Renal cortex interstitium (tissue), 11 donors: Measurements from ENCODE around the gene STK11IP. TPM values are rescaled to one million over a fixed set of nuclear protein-coding genes. Genes with fewer than 3 reads are reported as not detected.
A peak's percentile ranks its signal among the peaks of the same experiment; 100 is the strongest.

ENCODE experiments used
- DNase-seq, 11 donors: peaks; one replicate each; pipeline ENCODE4 v3.0.0-alpha.2; 2013; ENCODE audit warnings: low read depth in 9 of 11, low spot score in 4 of 11; ENCODE audit errors: extremely low read depth in 1 of 11
- polyA plus RNA-seq, 3 donors: library from polyadenylated mRNA; unstranded; fragments of 120-200 nt; gene quantifications; one replicate each; pipeline ENCODE4 v1.2.1, GENCODE V29; 2013; ENCODE audit not compliant: insufficient read length in 3 of 3

STK11IP gene
- polyA plus RNA-seq, 3 donors = 24.0 to 33.9 (median 26.7) TPM

GRCh38 chr2:219560037-219560892, 37.4 kb upstream of the STK11IP start:
- DNase-seq = no peak

- no peak for DNase-seq
Observed at GRCh38 chr2:219560893-219561178, 36.8 kb upstream of the STK11IP start.

DNA sequence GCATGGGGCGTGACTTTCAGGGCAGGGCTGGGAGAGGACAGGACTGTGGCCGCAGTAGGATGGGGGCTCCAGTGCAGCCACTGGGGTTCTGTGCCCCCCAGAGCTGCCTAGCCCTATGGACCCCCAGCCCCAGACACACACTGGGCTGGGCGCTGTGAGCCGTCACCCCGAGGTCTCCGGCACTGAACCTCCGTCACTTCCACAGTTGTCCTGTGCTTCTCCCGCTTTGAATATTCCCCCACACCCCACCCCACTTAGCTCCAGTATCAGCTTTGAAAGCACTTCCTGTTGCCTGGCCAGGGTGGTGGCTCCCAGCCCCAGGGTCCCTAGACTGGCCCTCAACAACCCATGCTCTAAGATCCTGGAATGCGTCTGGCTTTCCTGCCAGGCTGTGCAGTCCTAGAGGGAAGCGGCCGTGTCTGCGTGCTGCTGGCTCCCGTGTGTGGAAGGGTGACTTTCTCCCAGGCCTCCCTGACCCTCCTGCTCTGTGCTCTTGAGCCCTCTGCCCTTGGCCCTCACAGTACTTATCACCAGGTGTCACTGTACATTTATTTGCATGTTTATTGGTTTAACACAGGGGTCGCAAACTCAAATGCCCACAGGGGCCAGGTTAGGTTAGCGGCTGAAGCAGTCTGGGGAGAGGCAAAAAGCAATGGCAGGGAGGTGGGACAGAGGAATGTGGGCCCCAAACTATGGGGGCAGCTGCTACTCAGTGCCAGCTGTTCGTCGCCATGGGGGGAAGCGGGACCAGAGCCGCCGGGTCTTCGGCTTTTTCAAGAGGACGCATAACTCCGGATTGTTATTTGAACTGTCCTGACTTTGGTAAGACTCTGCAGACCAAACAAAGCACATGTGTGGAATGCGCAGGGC, 36.2 kb upstream of the STK11IP start:
- DNase-seq = no peak

DNA sequence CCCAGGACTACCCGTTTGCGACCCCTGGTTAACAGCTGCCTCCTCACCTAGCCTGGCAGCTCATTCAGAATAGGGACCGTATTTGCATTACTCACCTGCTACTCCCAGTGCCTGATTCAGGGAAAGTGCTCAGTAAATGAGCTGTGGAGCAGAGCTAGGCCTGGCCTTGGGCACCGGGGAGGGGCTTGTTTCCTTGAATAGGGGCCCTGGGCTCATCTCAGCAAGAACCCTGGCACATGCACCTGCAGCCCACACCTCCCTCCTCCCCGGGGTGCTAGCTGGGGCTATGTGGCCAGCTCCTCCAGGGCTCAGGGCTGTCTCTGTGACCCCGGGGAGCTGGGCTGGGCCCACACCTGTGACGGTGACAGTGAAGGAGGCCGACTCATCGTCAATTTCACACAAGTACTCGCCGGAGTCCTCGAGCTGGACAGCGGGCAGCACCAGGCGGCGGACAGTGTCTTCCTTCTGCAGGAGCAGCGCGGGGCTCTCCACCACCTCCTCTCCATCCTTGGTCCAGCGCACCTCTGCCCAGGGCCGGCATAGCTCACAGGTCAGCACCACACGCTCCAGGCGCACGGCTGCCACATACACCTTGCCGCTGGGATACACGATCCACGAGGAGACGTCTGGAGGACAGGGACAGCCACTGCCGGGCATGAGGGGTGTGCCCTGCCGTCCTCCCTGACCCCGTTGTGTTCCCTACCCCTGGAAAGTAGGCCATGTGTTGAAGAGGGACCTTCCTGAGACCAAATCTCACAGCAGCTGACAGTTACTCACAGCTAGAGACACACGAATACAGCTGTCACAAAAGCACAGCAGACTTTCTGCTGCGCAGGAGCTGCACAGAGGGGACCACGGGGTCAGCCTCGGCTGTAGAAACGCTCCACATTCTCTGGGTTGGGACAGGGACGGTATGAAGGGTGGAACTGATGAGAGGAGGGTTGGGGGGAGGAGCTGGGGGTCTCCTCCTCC, 35.3 kb upstream of the STK11IP start:
- no peak for DNase-seq

DNA sequence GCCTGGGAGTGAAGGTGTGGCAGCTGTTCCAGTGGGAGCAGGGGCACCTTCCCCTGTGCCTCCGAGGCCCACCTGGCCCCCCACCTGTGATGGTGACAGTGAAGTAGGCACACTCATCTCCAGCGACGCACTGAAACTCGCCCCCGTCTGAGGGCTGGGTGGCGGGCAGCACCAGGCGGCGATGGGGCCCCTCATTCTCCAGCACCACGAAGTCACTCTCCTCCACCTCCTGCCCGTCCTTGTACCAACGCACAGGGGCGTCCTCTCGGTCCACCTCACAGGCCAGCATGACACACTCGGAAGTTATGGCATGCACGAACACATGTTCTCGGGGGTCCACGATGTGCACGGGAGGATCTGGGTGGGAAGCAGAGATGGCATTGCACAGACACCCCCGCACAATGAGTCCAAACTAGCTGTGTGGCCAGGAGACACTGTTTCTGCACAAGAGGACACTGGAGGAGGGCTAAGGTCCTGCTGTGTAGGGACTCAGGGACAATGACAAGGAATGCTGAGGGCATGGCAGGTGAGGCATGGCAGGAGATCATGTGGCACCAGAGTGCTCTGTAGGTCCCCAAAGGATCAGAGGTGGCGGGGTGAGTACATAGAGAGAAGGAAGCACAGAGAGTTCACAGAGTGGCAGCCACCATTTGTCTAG, 34.3 kb upstream of the STK11IP start:
- no peak for DNase-seq

GRCh38 chr2:219565130-219566080, 32.3 kb upstream of the STK11IP start:
- no peak for DNase-seq

- no peak for DNase-seq
Observed at GRCh38 chr2:219566640-219567039, 31.0 kb upstream of the STK11IP start.

DNA sequence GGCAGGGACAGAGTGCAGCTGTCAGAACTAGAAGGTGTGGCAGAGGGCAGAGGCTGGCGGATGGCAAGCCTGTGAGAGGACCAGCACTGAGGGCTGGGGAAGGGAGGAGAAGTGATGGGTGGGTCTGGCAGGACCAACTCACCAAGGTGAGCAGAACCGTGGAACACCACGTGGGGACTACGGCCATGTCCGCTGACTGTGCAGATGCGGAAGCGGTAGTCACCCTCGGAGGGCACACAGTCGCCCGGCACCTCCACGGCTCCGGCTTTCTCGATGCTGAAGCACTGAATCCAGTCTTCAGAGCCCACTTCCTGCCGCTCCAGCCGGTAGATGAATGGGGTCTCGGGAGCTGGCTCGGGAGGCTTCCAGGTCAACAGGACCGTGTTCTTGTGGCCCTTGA, 30.5 kb upstream of the STK11IP start:
- DNase-seq = no peak

- DNase-seq = no peak
Observed at GRCh38 chr2:219567791-219568361, 29.8 kb upstream of the STK11IP start.

GRCh38 chr2:219569041-219569440, 28.6 kb upstream of the STK11IP start:
- peak in 1 of 11 donors; percentile 32 for DNase-seq

DNA sequence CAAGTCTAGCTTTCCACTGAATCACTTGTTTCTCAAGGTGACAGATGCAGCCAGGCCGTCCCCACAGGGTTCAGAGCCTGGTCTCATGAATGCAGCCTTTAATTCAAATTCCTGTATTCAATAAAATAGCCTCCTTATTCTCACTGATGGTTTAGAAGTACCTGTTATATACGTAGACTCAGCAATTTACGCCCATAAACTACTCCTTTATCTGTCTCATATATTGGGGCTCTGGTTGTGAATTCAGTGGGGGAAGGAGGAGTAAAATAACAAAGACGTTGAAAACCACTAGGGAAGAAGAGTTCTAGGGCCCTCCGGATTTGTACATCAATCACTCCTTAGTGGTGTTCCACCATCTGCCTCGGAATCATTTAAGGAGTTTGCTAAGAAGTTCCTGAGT, 28.0 kb upstream of the STK11IP start:
- DNase-seq = no peak

GRCh38 chr2:219570194-219570923, 27.3 kb upstream of the STK11IP start:
- no peak for DNase-seq

- no peak for DNase-seq
Observed at GRCh38 chr2:219570924-219571310, 26.7 kb upstream of the STK11IP start.

GRCh38 chr2:219571311-219572236, 26.1 kb upstream of the STK11IP start, which contains the start of gene OBSL1:
Gene OBSL1 (minus strand): TSS chr2:219571539. CDS start chr2:219571232, 307 bp downstream.
- DNase-seq = peak in 6 of 11 donors; percentile 53 to 82 (median 72)

DNA sequence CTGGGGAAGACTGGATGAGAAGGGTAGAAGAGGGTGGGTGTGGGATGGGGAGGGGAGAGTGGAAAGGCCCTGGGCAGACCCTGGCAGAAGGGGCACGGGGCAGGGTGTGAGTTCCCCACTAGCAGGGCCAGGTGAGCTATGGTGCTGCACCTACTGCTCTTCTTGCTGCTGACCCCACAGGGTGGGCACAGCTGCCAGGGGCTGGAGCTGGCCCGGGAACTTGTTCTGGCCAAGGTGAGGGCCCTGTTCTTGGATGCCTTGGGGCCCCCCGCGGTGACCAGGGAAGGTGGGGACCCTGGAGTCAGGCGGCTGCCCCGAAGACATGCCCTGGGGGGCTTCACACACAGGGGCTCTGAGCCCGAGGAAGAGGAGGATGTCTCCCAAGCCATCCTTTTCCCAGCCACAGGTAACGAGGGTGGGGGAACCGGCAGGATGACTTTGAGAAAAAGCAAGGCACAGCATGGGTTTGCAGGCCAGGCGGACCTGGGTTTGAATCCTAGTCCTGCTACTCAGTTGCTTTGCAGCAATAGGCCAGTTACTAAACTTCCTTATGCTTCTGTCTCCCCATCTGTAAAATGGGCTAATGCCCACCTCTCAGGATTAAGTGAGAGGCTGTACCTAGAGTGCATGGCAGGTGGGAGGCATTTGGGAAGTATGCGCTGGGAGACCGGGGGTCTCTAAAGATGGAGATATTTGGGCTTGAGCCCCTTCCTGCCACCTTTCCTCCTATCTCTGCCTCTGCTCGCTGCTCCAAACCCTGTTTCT, 25.2 kb upstream of the STK11IP start, which contains the start of gene INHA:
Gene INHA (plus strand): TSS at position 74 of the 765 bp plus-strand sequence. CDS start 65 bp downstream, at position 139.
- no peak for DNase-seq
